GM12878 (cell line): ENCODE measurements around the gene APOBEC3C. TPM values are rescaled to one million over a fixed set of nuclear protein-coding genes. Genes with fewer than 3 reads are reported as not detected.

Experiments
- ATAC-seq: fragments of 200-7000 bp; cut with Tn5 transposase; 3 replicates; pipeline ENCODE4 v1.9.1; 2020; ENCODE audit warnings: mild to moderate bottlenecking, moderate library complexity
- BruUV-seq: library from RNA; stranded (reverse); fragments of 400-500 nt; replicated peaks from 2 replicates; lab custom pipeline; 2021; lab: Mats Ljungman, UMichigan
- CTCF ChIA-PET: fragments of 300-600 bp; sonication (Branson Sonifier 250); formaldehyde crosslinking; extraction: SDS; loops from one replicate; lab custom pipeline; 2021; ENCODE audit warnings: inconsistent platforms; lab: Yijun Ruan, JAX
- POLR2A ChIA-PET: fragments of 350-600 bp; formaldehyde crosslinking; extraction: SDS; loops from one replicate; lab custom pipeline; 2021; ENCODE audit warnings: inconsistent platforms; lab: Charles Lee
- RAD21 ChIA-PET: fragments of 300-600 bp; sonication (Branson Sonifier 250); formaldehyde crosslinking; loops from one replicate; lab custom pipeline; 2023; ENCODE audit warnings: antibody characterized with exemption; ENCODE audit not compliant: unreplicated experiment; lab: Charles Lee
- SMC1A ChIA-PET: fragments of 300-600 bp; sonication (Branson Sonifier 250); formaldehyde crosslinking; loops from one replicate; lab custom pipeline; 2023; ENCODE audit not compliant: unreplicated experiment, uncharacterized antibody; lab: Charles Lee
- DNase-seq: peaks from one replicate; pipeline ENCODE4 v3.0.0-alpha.2; 2011; ENCODE audit warnings: low read depth, low spot score
- FAIRE-seq: peaks from 3 replicates; lab custom pipeline; 2011; peaks lifted over from hg19 to GRCh38; lab: Jason Lieb, UNC
- H2AFZ ChIP-seq: 2 replicates; pipeline ENCODE4 v1.6.0; 2011; ENCODE audit warnings: low read depth, low read length, control low read depth; ENCODE audit not compliant: control insufficient read depth
- H3K27ac ChIP-seq: 2 replicates; pipeline ENCODE4 v1.5.1; 2011; ENCODE audit warnings: control low read depth; ENCODE audit not compliant: control insufficient read depth, insufficient read depth
- H3K27me3 ChIP-seq, 2 experiments: replicated peaks in 1 of 2; 2 replicates each; pipeline versions ENCODE4 v1.6.0 to v1.6.1; 2011; ENCODE audit warnings: low read length in 1 of 2; ENCODE audit not compliant: control insufficient read depth in 2 of 2, insufficient read depth in 2 of 2
- H3K36me3 ChIP-seq, 2 experiments: 2 replicates each; pipeline ENCODE4 v1.5.1; 2011; ENCODE audit warnings: low read length in 1 of 2; ENCODE audit not compliant: control insufficient read depth in 2 of 2, insufficient read depth in 2 of 2
- H3K4me1 ChIP-seq: 2 replicates; pipeline ENCODE4 v1.6.1; 2011; ENCODE audit warnings: mild to moderate bottlenecking, low read length, moderate library complexity, mixed read lengths; ENCODE audit not compliant: control insufficient read depth, insufficient read depth
- H3K4me2 ChIP-seq: 2 replicates; pipeline ENCODE4 v1.6.0; 2011; ENCODE audit warnings: control low read depth; ENCODE audit not compliant: control insufficient read depth, insufficient read depth
- H3K4me3 ChIP-seq: fragments of 200-600 bp; sonication (generic); 2 replicates; pipeline ENCODE4 v1.5.1; 2016
- H3K79me2 ChIP-seq: 2 replicates; pipeline ENCODE4 v1.6.0; 2011; ENCODE audit warnings: low read length; ENCODE audit not compliant: control insufficient read depth, insufficient read depth
- H3K9ac ChIP-seq: 2 replicates; pipeline ENCODE4 v1.8.0; 2011; ENCODE audit warnings: low read length, control low read depth, mixed read lengths; ENCODE audit not compliant: control insufficient read depth, insufficient read depth
- H3K9me3 ChIP-seq: replicated peaks from 3 replicates; pipeline ENCODE4 v1.5.1; 2011; ENCODE audit warnings: mild to moderate bottlenecking, low read length; ENCODE audit not compliant: control insufficient read depth, insufficient read depth
- H4K20me1 ChIP-seq: 2 replicates; pipeline ENCODE4 v1.6.0; 2011; ENCODE audit not compliant: control insufficient read depth, insufficient read depth
- HDGF ChIP-seq: fragments of 450-650 bp; IDR thresholded peaks from 2 replicates; pipeline ENCODE4 v1.6.1; 2016; ENCODE audit warnings: antibody characterized with exemption
- IRF4 ChIP-seq: IDR thresholded peaks from 2 replicates; pipeline ENCODE4 v1.6.1; 2011; ENCODE audit warnings: low read depth, low read length
- POU2F2 ChIP-seq: IDR thresholded peaks from 3 replicates; pipeline ENCODE4 v1.6.1; 2011; ENCODE audit warnings: low read depth, mild to moderate bottlenecking, low read length, borderline replicate concordance
- RBBP5 ChIP-seq: fragments of 200-600 bp; sonication (generic); conservative IDR thresholded peaks from 2 replicates; pipeline ENCODE4 v1.6.1; 2016
- SMAD1 ChIP-seq: fragments of 450-650 bp; IDR thresholded peaks from 2 replicates; pipeline ENCODE4 v1.6.1; 2018; ENCODE audit warnings: mild to moderate bottlenecking, low read depth; ENCODE audit not compliant: partially characterized antibody
- SREBF2 ChIP-seq: IDR thresholded peaks from 2 replicates; pipeline ENCODE4 v1.6.1; 2012; ENCODE audit warnings: mild to moderate bottlenecking, low read length
- ZNF24 ChIP-seq: fragments of 450-650 bp; IDR thresholded peaks from 2 replicates; pipeline ENCODE4 v1.6.1; 2017; ENCODE audit warnings: antibody characterized with exemption, mild to moderate bottlenecking
- ZSCAN29 ChIP-seq: fragments of 450-650 bp; IDR thresholded peaks from 2 replicates; pipeline ENCODE4 v1.6.1; 2017; ENCODE audit warnings: mild to moderate bottlenecking, moderate library complexity
- WGBS: methylation state at CpG from one replicate; pipeline ENCODE4 v1.1.6; 2016; ENCODE audit warnings: low lambda C conversion rate; ENCODE audit not compliant: insufficient replicate concordance, insufficient coverage; ENCODE audit errors: missing lambda C conversion rate; 5-methylcytosine and 5-hydroxymethylcytosine counted together
- in situ Hi-C: fragments of 300-500 bp; cut with MboI; formaldehyde crosslinking; loops from 9 replicates; pipeline ENCODE4 v1.14.3; 2018; ENCODE audit warnings: mixed read lengths
- intact Hi-C: fragments of 100-400 bp; cut with micrococcal nuclease; formaldehyde crosslinking; loops from one replicate; pipeline ENCODE4 v1.14.2; 2022; ENCODE audit not compliant: unreplicated experiment
- polyA plus RNA-seq, 11 experiments: library from polyadenylated mRNA; depleted of rRNA in 4 of 11; unstranded in 6 of 11; stranded (reverse) in 5 of 11; fragments of >200 nt; fragmentation: Nextera tagmentation in 4 of 11; fragmentation: Illumina TruSeq in 1 of 11; extraction: Ambion mirVana in 4 of 11; extraction: Trizol in 1 of 11; gene quantifications; 1 replicate in 1 of 11; 2 replicates in 10 of 11; pipeline versions ENCODE4 v1.2.1 to v1.2.3, GENCODE V29; 2011 to 2016; ENCODE audit warnings: inconsistent platforms in 2 of 11, missing spikeins in 2 of 11, low read depth in 1 of 11
- total RNA-seq, 4 experiments: library from RNA; depleted of rRNA in 3 of 4; stranded (reverse); fragments of >200 nt in 3 of 4; fragmentation: Illumina TruSeq in 1 of 4; extraction: Trizol in 1 of 4; gene quantifications; 2 replicates each; pipeline versions ENCODE4 v1.2.1 to v1.2.3, GENCODE V29; 2013 to 2021
- TF ChIP-seq, protein P1 (sequence below): IDR thresholded peaks from 2 replicates; pipeline ENCODE4 v1.6.1; 2012; ENCODE audit warnings: low read length, inconsistent platforms
- TF ChIP-seq, protein P2 (sequence below): fragments of 450-650 bp; IDR thresholded peaks from 2 replicates; pipeline ENCODE4 v1.6.1; 2014; ENCODE audit warnings: mild to moderate bottlenecking

Gene APOBEC3C
- total and polyA plus RNA-seq, 10 of the 15 experiments (the other 5 are each of a cell fraction or from before 2014, with no cell fraction given) = 22.9 to 290 (median 156) TPM

DNA sequence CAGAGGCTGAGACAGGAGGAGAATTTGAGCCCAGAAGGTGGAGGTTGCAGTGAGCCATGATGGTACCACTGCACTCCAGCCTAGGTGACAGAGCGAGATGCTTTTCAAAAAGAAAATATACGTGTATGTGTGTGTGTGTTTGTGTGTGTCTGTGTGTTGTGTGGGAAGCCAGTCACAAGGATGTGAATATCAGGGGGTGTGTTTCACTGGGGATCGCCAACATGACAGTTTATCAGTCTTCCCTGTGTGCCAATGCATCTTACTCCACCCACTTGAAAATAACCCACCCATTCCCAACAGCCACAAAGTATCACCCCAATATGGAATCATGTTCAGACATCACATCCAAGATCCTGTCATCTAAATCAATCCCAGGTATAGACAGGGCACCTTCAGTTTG lies 42.3 kb upstream of the APOBEC3C start:
- no peak overlapping the region for H3K27ac ChIP-seq
- ATAC-seq (no peak), DNase-seq (no peak)
- no peak overlapping the region for H3K4me2 ChIP-seq
- H3K79me2 ChIP-seq = no peaks in the 10 kb centered on the region
- in situ Hi-C loops = no loop called here
- no peaks in the 10 kb centered on the region for H3K36me3 ChIP-seq
- BruUV-seq = no TSS peak
- no peaks in the 10 kb centered on the region for H4K20me1 ChIP-seq
- H3K9ac ChIP-seq = no peak overlapping the region
- intact Hi-C loops = no loop called here
- no peak for TF ChIP-seq ZNF24
- no peak for TF ChIP-seq IRF4
- TF ChIP-seq, protein P1, sequence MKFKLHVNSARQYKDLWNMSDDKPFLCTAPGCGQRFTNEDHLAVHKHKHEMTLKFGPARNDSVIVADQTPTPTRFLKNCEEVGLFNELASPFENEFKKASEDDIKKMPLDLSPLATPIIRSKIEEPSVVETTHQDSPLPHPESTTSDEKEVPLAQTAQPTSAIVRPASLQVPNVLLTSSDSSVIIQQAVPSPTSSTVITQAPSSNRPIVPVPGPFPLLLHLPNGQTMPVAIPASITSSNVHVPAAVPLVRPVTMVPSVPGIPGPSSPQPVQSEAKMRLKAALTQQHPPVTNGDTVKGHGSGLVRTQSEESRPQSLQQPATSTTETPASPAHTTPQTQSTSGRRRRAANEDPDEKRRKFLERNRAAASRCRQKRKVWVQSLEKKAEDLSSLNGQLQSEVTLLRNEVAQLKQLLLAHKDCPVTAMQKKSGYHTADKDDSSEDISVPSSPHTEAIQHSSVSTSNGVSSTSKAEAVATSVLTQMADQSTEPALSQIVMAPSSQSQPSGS = no peak
- TF ChIP-seq ZSCAN29 = no peak
- TF ChIP-seq RBBP5 = no peak
- TF ChIP-seq POU2F2 = no peak
- TF ChIP-seq SREBF2 = no peak
- TF ChIP-seq HDGF = no peak
- TF ChIP-seq, protein P2, sequence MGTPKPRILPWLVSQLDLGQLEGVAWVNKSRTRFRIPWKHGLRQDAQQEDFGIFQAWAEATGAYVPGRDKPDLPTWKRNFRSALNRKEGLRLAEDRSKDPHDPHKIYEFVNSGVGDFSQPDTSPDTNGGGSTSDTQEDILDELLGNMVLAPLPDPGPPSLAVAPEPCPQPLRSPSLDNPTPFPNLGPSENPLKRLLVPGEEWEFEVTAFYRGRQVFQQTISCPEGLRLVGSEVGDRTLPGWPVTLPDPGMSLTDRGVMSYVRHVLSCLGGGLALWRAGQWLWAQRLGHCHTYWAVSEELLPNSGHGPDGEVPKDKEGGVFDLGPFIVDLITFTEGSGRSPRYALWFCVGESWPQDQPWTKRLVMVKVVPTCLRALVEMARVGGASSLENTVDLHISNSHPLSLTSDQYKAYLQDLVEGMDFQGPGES = no peak
- no peak for TF ChIP-seq SMAD1
- TF ChIP-seq, all 136 proteins: peak for 0
- no peaks in the 10 kb centered on the region for H3K9me3 ChIP-seq
- ChIA-PET RAD21 (interaction anchor here (0.7 to 5.2 kb wide), 4 partner anchors 33 to 201 kb away, joined by 3 to 39 read pairs (median 6); no protein-coding TSS in a partner anchor), SMC1A (interaction anchor here (0.6 to 6.9 kb wide), 4 partner anchors 10 to 148 kb away, joined by 4 to 50 read pairs (median 8); partner anchors contain the start of gene CBX6), CTCF (interaction anchor here (0.5 to 7.8 kb wide), 8 partner anchors 10 to 101 kb away, joined by 3 to 73 read pairs (median 3); partner anchors contain the start of gene CBX6), POLR2A (interaction anchor here (0.6 kb wide), 1 partner anchor 84 kb away, joined by 5 read pairs; no protein-coding TSS in a partner anchor)
- FAIRE-seq = no peak
- no peaks in the 10 kb centered on the region; a peak in 1 of 4 replicates for H3K27me3 ChIP-seq
- H3K4me1 ChIP-seq = peaks cover 9% of the 10 kb centered on the region
- WGBS = 67% methylated on average over 3 of the region's 3 CpGs
- no peak overlapping the region for H2AFZ ChIP-seq
- H3K4me3 ChIP-seq = no peak overlapping the region
